GM12891 (cell line): ENCODE measurements around the gene SLC7A6.

Source experiments
- POLR2A ChIP-seq: IDR thresholded peaks from 2 replicates; pipeline ENCODE4 v1.6.1; 2011; ENCODE audit warnings: low read depth, low read length, control low read depth
- POLR2AphosphoS5 ChIP-seq: IDR thresholded peaks from 2 replicates; pipeline ENCODE4 v1.6.1; 2011; ENCODE audit warnings: low read depth, low read length, control low read depth
- SPI1 ChIP-seq: IDR thresholded peaks from 2 replicates; pipeline ENCODE4 v1.6.1; 2011; ENCODE audit warnings: low read depth, low read length, control low read depth
- TAF1 ChIP-seq: IDR thresholded peaks from 2 replicates; pipeline ENCODE4 v1.6.1; 2011; ENCODE audit warnings: low read depth, low read length, control low read depth

DNA sequence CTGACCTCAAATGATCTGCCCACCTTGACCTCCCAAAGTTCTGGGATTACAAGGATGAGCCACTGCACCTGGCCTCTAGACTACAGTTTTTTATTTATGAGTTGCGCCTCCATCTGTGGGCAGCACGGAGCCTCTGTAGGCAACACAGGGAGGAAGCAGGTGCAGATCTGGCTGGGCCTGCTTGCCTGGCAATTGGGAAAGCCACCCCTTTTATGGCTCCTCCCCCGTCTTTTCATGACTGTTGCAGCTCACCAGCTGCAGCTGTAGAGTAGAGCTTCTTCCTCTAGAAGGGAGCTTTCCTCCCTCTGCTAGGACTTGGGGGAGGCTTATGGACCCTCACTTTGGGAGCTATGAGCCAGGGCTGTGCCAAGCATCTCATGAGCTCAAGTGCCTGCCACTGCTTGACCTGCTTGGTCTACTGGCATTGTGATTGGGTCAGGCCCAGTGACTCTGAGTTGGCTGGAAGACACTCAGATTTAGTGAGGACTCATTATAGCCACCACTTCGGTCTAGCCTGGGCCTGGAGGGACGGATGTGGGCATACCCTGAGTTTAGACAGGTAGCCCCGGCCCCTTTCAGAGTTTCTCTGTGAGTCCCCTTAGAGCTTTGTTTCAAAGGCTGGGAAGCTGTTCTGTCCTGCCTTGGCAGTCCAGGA, 6.9 kb upstream of the SLC7A6 start:
- TF ChIP-seq POLR2AphosphoS5 (no peak), POLR2A (no peak), SPI1 (no peak), TAF1 (no peak)
